Lower lobe of right lung (tissue), 2 donors: ENCODE results near the gene LHPP. TPM values are rescaled to one million over a fixed set of nuclear protein-coding genes. Genes with fewer than 3 reads are reported as not detected.
A peak's percentile ranks its signal among the peaks of the same experiment; 100 is the strongest.

Experiments used
- ATAC-seq, 2 donors: fragments of 200-7000 bp; cut with Tn5 transposase; one replicate each; pipeline ENCODE4 v1.9.1; 2020 to 2022; ENCODE audit warnings: mild to moderate bottlenecking in 2 of 2, moderate library complexity in 2 of 2
- DNase-seq: peaks from one replicate; pipeline ENCODE4 v3.0.0-alpha.2; 2020
- H3K27ac ChIP-seq: fragments of 200-600 bp; one replicate; pipeline ENCODE4 v1.8.0; 2022
- H3K27me3 ChIP-seq: fragments of 200-600 bp; one replicate; pipeline ENCODE4 v1.8.0; 2022; ENCODE audit warnings: low read depth
- H3K36me3 ChIP-seq: fragments of 200-600 bp; one replicate; pipeline ENCODE4 v1.8.0; 2022; ENCODE audit warnings: mild to moderate bottlenecking
- H3K4me1 ChIP-seq: fragments of 200-600 bp; one replicate; pipeline ENCODE4 v1.8.0; 2022
- H3K4me3 ChIP-seq: fragments of 200-600 bp; one replicate; pipeline ENCODE4 v1.8.0; 2022; ENCODE audit warnings: mild to moderate bottlenecking
- H3K9me3 ChIP-seq: fragments of 200-600 bp; one replicate; pipeline ENCODE4 v1.8.0; 2022
- intact Hi-C: fragments of 100-400 bp; cut with DNase I; formaldehyde crosslinking; loops from one replicate; pipeline ENCODE4 v1.11.0; 2022
- total RNA-seq: library from RNA; stranded (reverse); fragmentation: NEBNext Ultra II Directional; extraction: Animal tissue kit (Norgen Biotek cat#: 25700); gene quantifications from one replicate; pipeline ENCODE4 v1.2.1, GENCODE V29; 2021
- TF ChIP-seq, protein P1 (sequence below): fragments of 200-600 bp; IDR thresholded peaks from one replicate; pipeline ENCODE4 v1.8.0; 2022; ENCODE audit warnings: antibody characterized with exemption, mild to moderate bottlenecking
- donor health status: DM: no; HTN: yes; CAD: no; lungs with severe emphysema.

The LHPP gene
- total RNA-seq, 1 donor from 2014 or later = 17.8 TPM

DNA sequence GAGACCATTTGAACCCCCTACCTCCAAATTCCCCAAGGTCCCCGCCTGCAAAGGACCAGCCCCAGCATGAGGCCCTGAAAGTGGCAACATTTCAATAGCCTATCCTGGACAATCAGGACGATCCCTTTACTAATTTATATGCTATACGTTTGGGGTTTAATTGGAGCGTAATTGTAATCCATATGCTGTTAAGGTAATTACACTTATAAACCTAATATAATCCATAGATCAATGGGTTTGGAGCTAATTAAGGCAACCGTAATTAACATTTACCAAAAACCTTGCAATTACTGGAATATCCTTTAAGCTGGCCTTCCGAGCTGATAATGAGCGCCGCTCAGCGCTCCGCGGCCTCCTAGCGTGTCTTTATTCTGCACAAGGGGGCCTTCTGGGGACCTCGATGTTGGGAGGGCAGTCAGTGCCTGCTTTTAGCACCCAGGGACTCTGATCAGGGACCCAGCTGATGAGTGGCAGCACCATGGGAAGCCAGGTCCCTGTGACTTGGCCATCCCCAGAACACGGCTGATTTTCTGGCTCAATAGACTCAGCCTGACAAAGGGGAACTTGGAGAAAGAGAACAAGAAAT is 91.2 kb downstream of the LHPP start:
- Histone ChIP-seq H3K27me3 (no peaks in the 10 kb centered on the region), H3K9me3 (no peaks in the 10 kb centered on the region), H3K27ac (no peak overlapping the region), H3K4me3 (no peak overlapping the region), H3K36me3 (no peaks in the 10 kb centered on the region), H3K4me1 (no peaks in the 10 kb centered on the region)
- ATAC-seq = no peak
- TF ChIP-seq, protein P1, sequence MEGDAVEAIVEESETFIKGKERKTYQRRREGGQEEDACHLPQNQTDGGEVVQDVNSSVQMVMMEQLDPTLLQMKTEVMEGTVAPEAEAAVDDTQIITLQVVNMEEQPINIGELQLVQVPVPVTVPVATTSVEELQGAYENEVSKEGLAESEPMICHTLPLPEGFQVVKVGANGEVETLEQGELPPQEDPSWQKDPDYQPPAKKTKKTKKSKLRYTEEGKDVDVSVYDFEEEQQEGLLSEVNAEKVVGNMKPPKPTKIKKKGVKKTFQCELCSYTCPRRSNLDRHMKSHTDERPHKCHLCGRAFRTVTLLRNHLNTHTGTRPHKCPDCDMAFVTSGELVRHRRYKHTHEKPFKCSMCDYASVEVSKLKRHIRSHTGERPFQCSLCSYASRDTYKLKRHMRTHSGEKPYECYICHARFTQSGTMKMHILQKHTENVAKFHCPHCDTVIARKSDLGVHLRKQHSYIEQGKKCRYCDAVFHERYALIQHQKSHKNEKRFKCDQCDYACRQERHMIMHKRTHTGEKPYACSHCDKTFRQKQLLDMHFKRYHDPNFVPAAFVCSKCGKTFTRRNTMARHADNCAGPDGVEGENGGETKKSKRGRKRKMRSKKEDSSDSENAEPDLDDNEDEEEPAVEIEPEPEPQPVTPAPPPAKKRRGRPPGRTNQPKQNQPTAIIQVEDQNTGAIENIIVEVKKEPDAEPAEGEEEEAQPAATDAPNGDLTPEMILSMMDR = no peak
- intact Hi-C loops = no loop called here
- DNase-seq = no peak

DNA sequence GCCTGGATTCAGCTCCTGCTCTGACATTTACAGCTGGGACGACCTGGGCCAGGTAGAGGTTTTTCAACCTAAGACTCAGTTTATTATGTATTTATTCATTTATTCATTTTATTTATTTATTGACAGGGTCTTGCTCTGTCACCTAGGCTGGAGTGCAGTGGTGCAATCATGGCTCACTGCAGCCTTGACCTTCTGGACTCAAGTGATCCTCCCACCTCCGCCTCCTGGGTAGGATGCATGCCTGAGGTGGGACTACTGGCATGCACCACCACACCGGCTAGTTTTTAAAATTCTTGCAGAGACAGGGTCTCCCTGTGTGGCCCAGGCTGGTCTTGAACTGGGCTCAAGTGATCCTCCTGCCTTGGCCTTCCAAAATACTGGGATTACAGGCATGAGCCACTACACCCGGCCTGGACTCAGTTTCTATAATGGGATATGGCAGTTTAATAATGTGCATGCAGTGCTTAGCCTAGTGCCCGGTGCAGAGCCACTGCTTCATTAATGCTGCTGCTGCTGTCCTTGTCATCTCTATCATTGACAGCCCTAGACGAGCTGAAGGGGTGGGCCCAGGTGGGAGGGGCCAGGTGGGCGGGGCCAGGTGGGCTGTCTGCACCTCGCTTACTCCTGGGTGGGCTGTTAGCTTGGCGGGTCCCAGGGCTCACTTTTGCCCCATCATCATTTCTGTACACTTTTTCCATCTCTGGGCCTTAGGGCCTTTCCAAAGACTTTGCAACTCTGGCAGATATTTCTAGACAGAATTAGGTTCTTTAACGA is 92.6 kb downstream of the LHPP start:
- ATAC-seq (no peak), DNase-seq (no peak)
- H3K4me3 ChIP-seq = no peak overlapping the region
- no peaks in the 10 kb centered on the region for H3K36me3 ChIP-seq
- intact Hi-C loops = no loop called here
- no peaks in the 10 kb centered on the region for H3K4me1 ChIP-seq
- no peak overlapping the region for H3K27ac ChIP-seq
- TF ChIP-seq, protein P1 = no peak
- H3K27me3 ChIP-seq = no peaks in the 10 kb centered on the region
- H3K9me3 ChIP-seq = no peaks in the 10 kb centered on the region

GRCh38 chr10:124557167-124557566 is 95.5 kb downstream of the LHPP start:
- TF ChIP-seq, protein P1 = no peak
- peaks cover 8% of the 10 kb centered on the region for H3K4me1 ChIP-seq
- intact Hi-C loops = no loop called here
- no peaks in the 10 kb centered on the region for H3K36me3 ChIP-seq
- DNase-seq (peak; percentile 32), ATAC-seq (no peak)
- no peaks in the 10 kb centered on the region for H3K27me3 ChIP-seq
- no peak overlapping the region for H3K27ac ChIP-seq
- H3K9me3 ChIP-seq = no peaks in the 10 kb centered on the region
- H3K4me3 ChIP-seq = no peak overlapping the region

GRCh38 chr10:124557648-124558338 is 96.2 kb downstream of the LHPP start:
- peaks cover 8% of the 10 kb centered on the region for H3K4me1 ChIP-seq
- TF ChIP-seq, protein P1 = no peak

DNA sequence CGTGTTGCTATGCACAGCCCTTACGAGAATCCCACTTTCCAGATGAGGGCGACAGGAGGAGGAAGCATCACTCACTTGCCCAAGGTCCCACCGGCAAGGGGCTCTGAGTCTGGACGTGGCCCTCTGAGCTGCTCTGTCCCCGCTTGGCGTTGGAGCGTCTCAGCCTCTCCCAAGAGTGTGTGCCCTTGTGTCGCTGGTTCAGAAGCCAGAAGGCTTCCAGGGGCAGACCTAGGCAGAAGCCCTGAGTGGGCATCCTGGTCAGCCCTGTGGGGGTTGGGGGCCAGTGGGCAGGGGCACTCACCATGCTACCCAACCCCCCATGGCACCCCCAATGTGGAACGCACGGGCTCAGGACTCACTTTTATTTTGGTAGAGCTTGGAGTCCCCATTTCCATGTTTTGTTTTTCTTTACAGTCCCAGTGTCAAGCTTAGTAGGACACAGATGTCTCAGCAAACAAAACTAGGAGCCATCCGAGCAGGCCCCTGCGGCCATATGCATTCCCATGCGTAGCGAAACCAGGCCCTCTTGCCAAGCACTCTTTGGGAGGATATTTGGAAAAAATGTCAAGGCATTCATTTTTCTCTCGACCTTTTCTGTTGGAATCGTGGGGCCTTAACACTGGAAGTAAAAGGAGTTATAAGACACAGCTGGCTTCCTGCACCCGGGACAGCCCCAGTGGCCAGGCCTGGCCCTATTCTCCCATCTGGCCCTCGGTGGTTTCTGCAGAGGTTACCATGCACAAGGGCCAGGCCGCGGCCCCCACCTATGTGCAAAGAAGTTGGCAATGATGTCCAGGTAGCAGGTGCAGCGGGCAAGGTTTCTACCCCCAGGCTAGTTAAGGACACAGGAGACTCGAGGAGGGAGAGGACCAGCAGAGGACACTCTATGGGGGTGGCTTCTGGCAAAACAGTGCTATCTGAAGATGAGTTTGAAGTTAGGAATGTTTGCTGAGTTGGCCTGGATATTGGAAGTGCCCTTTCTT is 97.0 kb downstream of the LHPP start:
- H3K9me3 ChIP-seq = no peaks in the 10 kb centered on the region
- intact Hi-C loops = no loop called here
- no peaks in the 10 kb centered on the region for H3K36me3 ChIP-seq
- H3K27me3 ChIP-seq = no peaks in the 10 kb centered on the region
- TF ChIP-seq, protein P1 = no peak
- H3K4me1 ChIP-seq = peaks cover 8% of the 10 kb centered on the region
- no peak for ATAC-seq
- DNase-seq = peak; percentile 41
- peak overlapping the region; percentile 38 for H3K27ac ChIP-seq
- no peak overlapping the region for H3K4me3 ChIP-seq

More at GRCh38 chr10:124557648-124558338, 96.2 kb downstream of the LHPP start:
- H3K9me3 ChIP-seq = no peaks in the 10 kb centered on the region
- no peaks in the 10 kb centered on the region for H3K27me3 ChIP-seq
- intact Hi-C loops = no loop called here
- DNase-seq (peak; percentile 24), ATAC-seq (peak in 1 of 2 donors; percentile 19)
- no peak overlapping the region for H3K4me3 ChIP-seq
- peak overlapping the region; percentile 38 for H3K27ac ChIP-seq
- H3K36me3 ChIP-seq = no peaks in the 10 kb centered on the region
